Astrocyte (in vitro differentiated cells and primary cell): ENCODE results near the gene ALK. TPM values are rescaled to one million over a fixed set of nuclear protein-coding genes. Genes with fewer than 3 reads are reported as not detected.

ENCODE experiments used
- DNase-seq: peaks from one replicate; pipeline ENCODE4 v3.0.0-alpha.2; 2010; ENCODE audit warnings: low read depth
- FAIRE-seq: peaks from 2 replicates; lab custom pipeline; 2011; peaks lifted over from hg19 to GRCh38; lab: Jason Lieb, UNC
- H2AFZ ChIP-seq: 2 replicates; pipeline ENCODE4 v1.6.0; 2012; ENCODE audit warnings: low read depth, low read length, inconsistent platforms
- H3K27ac ChIP-seq: 2 replicates; pipeline ENCODE4 v1.5.1; 2011; ENCODE audit warnings: low read depth, low read length, inconsistent platforms
- H3K27me3 ChIP-seq: 2 replicates; pipeline ENCODE4 v1.6.0; 2011; ENCODE audit warnings: low read length, inconsistent platforms; ENCODE audit not compliant: insufficient read depth
- H3K36me3 ChIP-seq: 2 replicates; pipeline ENCODE4 v1.5.1; 2011; ENCODE audit warnings: low read length, inconsistent platforms; ENCODE audit not compliant: insufficient read depth
- H3K4me1 ChIP-seq: 2 replicates; pipeline ENCODE4 v1.5.1; 2011; ENCODE audit warnings: low read length, inconsistent platforms; ENCODE audit not compliant: insufficient read depth
- H3K4me2 ChIP-seq: 2 replicates; pipeline ENCODE4 v1.6.0; 2012; ENCODE audit warnings: low read length, inconsistent platforms
- H3K4me3 ChIP-seq: 2 replicates; pipeline ENCODE4 v1.5.1; 2011; ENCODE audit warnings: low read depth, mild to moderate bottlenecking, low read length, inconsistent platforms; ENCODE audit not compliant: insufficient read depth
- H3K79me2 ChIP-seq: 2 replicates; pipeline ENCODE4 v1.6.0; 2012; ENCODE audit warnings: mild to moderate bottlenecking, low read length, inconsistent platforms; ENCODE audit not compliant: insufficient read depth
- H3K9ac ChIP-seq: 2 replicates; pipeline ENCODE4 v1.6.0; 2012; ENCODE audit warnings: mild to moderate bottlenecking, low read length, inconsistent platforms
- H3K9me3 ChIP-seq: 2 replicates; pipeline ENCODE4 v1.5.1; 2012; ENCODE audit warnings: low read depth, mild to moderate bottlenecking, low read length, inconsistent platforms; ENCODE audit not compliant: insufficient read depth
- H4K20me1 ChIP-seq: 2 replicates; pipeline ENCODE4 v1.6.0; 2012; ENCODE audit warnings: low read length, inconsistent platforms; ENCODE audit not compliant: insufficient read depth
- H3K27ac Mint-ChIP-seq: one replicate; pipeline ENCODE4 v1.8.0; 2021; ENCODE audit warnings: mild to moderate bottlenecking, mixed read lengths; ENCODE audit not compliant: unreplicated experiment
- H3K27me3 Mint-ChIP-seq: one replicate; pipeline ENCODE4 v1.8.0; 2021; ENCODE audit warnings: low read depth, mixed read lengths; ENCODE audit not compliant: unreplicated experiment
- H3K36me3 Mint-ChIP-seq: one replicate; pipeline ENCODE4 v1.8.0; 2021; ENCODE audit warnings: low read depth, mixed read lengths; ENCODE audit not compliant: unreplicated experiment
- H3K4me1 Mint-ChIP-seq: one replicate; pipeline ENCODE4 v1.8.0; 2021; ENCODE audit warnings: low read depth, mixed read lengths; ENCODE audit not compliant: unreplicated experiment
- H3K4me3 Mint-ChIP-seq: one replicate; pipeline ENCODE4 v1.8.0; 2021; ENCODE audit warnings: mild to moderate bottlenecking, moderate library complexity, mixed read lengths; ENCODE audit not compliant: unreplicated experiment
- H3K9me3 Mint-ChIP-seq: one replicate; pipeline ENCODE4 v1.8.0; 2021; ENCODE audit warnings: mild to moderate bottlenecking, mixed read lengths; ENCODE audit not compliant: unreplicated experiment
- EZH2 ChIP-seq: IDR thresholded peaks from 2 replicates; pipeline ENCODE4 v1.6.1; 2012; ENCODE audit warnings: mild to moderate bottlenecking, low read length, inconsistent platforms; ENCODE audit not compliant: insufficient read depth
- total RNA-seq: library from RNA; stranded (reverse); gene quantifications from 2 replicates; pipeline ENCODE4 v1.2.1, GENCODE V29; 2021
- TF ChIP-seq, protein P1 (sequence below): IDR thresholded peaks from 2 replicates; pipeline ENCODE4 v1.5.1; 2011; ENCODE audit warnings: low read depth, mild to moderate bottlenecking, inconsistent platforms, low read length, moderate library complexity; ENCODE audit not compliant: insufficient read depth

ALK gene
- total RNA-seq, 1 donor from 2014 or later, result 0.16 TPM

DNA sequence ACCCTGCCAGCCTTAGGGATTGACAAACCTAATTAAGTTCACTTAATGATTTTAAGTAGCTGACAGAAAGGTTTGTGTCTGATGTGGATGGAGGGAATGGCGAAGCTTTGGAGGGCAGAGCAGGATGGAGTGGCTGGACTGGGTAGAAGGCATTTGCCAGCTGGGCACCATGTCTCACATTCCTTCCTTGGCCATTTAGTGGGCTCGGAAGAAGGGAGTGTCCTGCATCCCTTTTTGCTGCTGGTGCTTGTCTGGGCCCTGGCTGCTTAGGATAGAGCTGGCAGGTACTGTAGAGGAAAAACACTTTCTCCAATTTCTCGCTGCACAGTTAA is 639.5 kb downstream of the ALK start:
- Histone ChIP-seq H3K4me2 (peak overlapping the region; percentile 80), H3K36me3 (no peaks in the 10 kb centered on the region), H3K27me3 (peaks cover 33% of the 10 kb centered on the region), H3K79me2 (no peaks in the 10 kb centered on the region), H3K27ac (no peak overlapping the region), H2AFZ (no peak overlapping the region), H3K4me3 (peak overlapping the region; percentile 9), H3K9ac (no peak overlapping the region), H3K4me1 (peaks cover 11% of the 10 kb centered on the region), H3K9me3 (no peaks in the 10 kb centered on the region), H4K20me1 (no peaks in the 10 kb centered on the region)
- no peaks in the 10 kb centered on the region for H3K36me3 Mint-ChIP-seq
- no peak for TF ChIP-seq EZH2
- TF ChIP-seq, protein P1, sequence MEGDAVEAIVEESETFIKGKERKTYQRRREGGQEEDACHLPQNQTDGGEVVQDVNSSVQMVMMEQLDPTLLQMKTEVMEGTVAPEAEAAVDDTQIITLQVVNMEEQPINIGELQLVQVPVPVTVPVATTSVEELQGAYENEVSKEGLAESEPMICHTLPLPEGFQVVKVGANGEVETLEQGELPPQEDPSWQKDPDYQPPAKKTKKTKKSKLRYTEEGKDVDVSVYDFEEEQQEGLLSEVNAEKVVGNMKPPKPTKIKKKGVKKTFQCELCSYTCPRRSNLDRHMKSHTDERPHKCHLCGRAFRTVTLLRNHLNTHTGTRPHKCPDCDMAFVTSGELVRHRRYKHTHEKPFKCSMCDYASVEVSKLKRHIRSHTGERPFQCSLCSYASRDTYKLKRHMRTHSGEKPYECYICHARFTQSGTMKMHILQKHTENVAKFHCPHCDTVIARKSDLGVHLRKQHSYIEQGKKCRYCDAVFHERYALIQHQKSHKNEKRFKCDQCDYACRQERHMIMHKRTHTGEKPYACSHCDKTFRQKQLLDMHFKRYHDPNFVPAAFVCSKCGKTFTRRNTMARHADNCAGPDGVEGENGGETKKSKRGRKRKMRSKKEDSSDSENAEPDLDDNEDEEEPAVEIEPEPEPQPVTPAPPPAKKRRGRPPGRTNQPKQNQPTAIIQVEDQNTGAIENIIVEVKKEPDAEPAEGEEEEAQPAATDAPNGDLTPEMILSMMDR, result no peak
- H3K27me3 Mint-ChIP-seq, result peaks cover 51% of the 10 kb centered on the region
- FAIRE-seq (no peak), DNase-seq (no peak)
- no peak overlapping the region for H3K4me3 Mint-ChIP-seq
- peaks cover 12% of the 10 kb centered on the region for H3K9me3 Mint-ChIP-seq
- peaks cover 4% of the 10 kb centered on the region for H3K4me1 Mint-ChIP-seq
- H3K27ac Mint-ChIP-seq, result no peak overlapping the region

DNA sequence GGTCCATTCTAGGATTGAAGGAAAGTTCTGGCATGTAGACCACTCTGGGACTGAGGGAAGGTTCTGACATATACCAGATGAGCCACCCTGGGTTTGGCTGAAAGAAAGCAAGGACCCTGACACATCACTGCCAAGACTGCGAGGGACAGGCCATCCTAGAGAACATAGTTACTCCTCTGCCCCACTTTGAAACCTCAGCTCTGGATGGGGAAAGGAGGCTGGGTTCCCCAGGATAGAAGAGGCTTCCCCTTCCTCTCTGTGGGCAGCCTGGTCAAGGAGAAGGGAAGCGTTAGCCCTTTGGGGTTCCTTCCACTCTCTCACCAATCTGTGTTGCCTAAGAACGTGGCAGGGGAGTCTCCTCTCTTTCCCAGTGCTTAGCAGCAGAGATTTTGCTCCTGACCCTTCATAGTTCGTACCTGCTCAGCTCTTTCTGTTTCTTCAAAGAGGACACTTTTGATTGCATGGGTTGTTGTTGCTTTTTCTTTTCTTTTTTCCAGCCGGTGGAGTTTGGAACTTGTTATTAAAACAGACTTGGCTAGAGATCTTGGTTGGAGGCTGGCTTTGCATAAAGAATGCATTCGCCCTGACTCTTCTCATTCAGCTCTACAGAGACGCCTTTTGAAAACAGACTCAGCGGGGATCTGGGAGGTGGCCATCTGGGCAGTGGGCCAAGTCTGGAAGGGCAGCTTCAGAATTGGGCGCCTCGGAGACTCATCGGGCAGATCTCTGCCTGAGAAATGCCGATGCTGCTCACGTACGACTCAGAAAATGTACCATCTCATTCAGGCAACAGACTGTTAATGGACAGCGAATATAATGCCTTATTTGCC is 640.1 kb downstream of the ALK start:
- Histone ChIP-seq H3K27ac (no peak overlapping the region), H3K4me3 (peak overlapping the region; percentile 9), H2AFZ (no peak overlapping the region), H3K27me3 (peaks cover 34% of the 10 kb centered on the region), H3K79me2 (no peaks in the 10 kb centered on the region), H3K9ac (no peak overlapping the region), H3K4me2 (peak overlapping the region; percentile 80), H3K4me1 (peaks cover 11% of the 10 kb centered on the region), H4K20me1 (no peaks in the 10 kb centered on the region), H3K9me3 (no peaks in the 10 kb centered on the region), H3K36me3 (no peaks in the 10 kb centered on the region)
- Mint-ChIP-seq H3K4me3 (no peak overlapping the region), H3K27ac (no peak overlapping the region), H3K36me3 (no peaks in the 10 kb centered on the region), H3K9me3 (peaks cover 12% of the 10 kb centered on the region), H3K27me3 (peaks cover 57% of the 10 kb centered on the region), H3K4me1 (peaks cover 4% of the 10 kb centered on the region)
- FAIRE-seq (no peak), DNase-seq (peak; percentile 73)
- TF ChIP-seq, protein P1, result no peak
- no peak for TF ChIP-seq EZH2

DNA sequence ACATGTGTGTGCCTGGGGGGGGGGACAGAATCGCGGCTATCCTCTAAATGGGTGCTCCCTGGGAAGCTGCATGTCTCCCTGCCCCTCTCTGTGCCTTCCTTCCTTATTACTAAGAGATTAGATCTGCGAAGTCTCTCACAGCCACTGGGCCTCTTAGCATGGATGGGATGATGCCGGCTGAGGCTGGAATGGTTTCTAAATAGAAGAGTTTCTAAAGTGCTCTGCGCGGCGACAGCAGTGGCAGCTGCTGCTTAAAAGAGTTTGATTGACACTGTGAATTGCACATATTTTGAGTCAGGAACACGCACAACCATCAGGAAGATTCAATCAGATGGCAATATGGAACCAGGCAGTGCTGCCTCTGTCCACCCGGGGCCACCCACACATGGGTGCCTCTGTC is 642.4 kb downstream of the ALK start:
- FAIRE-seq, result no peak
- no peak overlapping the region for H2AFZ ChIP-seq

More for the DNA sequence above, 642.4 kb downstream of the ALK start:
- no peak overlapping the region for H3K4me3 ChIP-seq
- peaks cover 40% of the 10 kb centered on the region for H3K27me3 ChIP-seq
- TF ChIP-seq EZH2, result no peak
- TF ChIP-seq, protein P1, result no peak
- no peak overlapping the region for H3K4me3 Mint-ChIP-seq
- H3K4me1 ChIP-seq, result peaks cover 11% of the 10 kb centered on the region
- no peak overlapping the region for H3K27ac ChIP-seq
- no peak overlapping the region for H3K4me2 ChIP-seq
- H3K9me3 ChIP-seq, result no peaks in the 10 kb centered on the region
- H3K9me3 Mint-ChIP-seq, result peaks cover 12% of the 10 kb centered on the region
- H3K27ac Mint-ChIP-seq, result no peak overlapping the region
- no peak for DNase-seq
- peaks cover 3% of the 10 kb centered on the region for H3K36me3 Mint-ChIP-seq
- H3K9ac ChIP-seq, result no peak overlapping the region
- H3K36me3 ChIP-seq, result no peaks in the 10 kb centered on the region
- peaks cover 4% of the 10 kb centered on the region for H3K4me1 Mint-ChIP-seq
- H3K79me2 ChIP-seq, result no peaks in the 10 kb centered on the region
- H3K27me3 Mint-ChIP-seq, result peaks cover 75% of the 10 kb centered on the region
- H4K20me1 ChIP-seq, result no peaks in the 10 kb centered on the region
